CD4-positive, alpha-beta T cell treated with Interleukin-12 subunit alpha and Interleukin-12 subunit beta, for 1 hour (primary cell): ENCODE results near the gene ACSM2B.
"Not testable (repeated sequence)": the region's sequence is repeated elsewhere in the genome, so short reads cannot be mapped to it uniquely, and the experiment has no call there.

Experiments
- DNase-seq: peaks from one replicate; pipeline ENCODE4 v3.0.0-alpha.2; 2020

ACSM2B gene, protein sequence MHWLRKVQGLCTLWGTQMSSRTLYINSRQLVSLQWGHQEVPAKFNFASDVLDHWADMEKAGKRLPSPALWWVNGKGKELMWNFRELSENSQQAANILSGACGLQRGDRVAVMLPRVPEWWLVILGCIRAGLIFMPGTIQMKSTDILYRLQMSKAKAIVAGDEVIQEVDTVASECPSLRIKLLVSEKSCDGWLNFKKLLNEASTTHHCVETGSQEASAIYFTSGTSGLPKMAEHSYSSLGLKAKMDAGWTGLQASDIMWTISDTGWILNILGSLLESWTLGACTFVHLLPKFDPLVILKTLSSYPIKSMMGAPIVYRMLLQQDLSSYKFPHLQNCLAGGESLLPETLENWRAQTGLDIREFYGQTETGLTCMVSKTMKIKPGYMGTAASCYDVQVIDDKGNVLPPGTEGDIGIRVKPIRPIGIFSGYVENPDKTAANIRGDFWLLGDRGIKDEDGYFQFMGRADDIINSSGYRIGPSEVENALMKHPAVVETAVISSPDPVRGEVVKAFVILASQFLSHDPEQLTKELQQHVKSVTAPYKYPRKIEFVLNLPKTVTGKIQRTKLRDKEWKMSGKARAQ

DNA sequence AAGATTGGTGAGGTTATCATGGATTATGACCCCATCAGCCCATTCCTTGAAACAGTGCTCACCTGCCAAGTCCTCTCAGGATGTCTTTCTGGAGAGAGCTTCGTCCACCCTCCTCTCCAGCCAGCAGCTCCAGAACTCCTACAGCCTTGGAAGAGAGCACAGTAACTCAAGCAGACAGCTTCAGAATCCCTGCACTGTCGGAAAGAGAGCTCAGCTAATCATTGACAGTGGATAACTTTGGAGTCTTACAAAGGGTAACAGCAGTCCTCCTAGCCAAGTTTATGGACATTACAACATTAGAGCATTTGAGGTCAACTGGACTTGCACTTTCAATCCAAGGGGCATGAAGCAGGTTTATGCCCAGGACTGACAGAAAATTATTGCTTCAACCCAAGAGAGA lies at the start of gene ACSM2B:
ACSM2B (minus strand) TSS at position 223 of the 400 bp plus-strand sequence. CDS start 11,522 bp downstream, outside the sequence.
- DNase-seq, result not testable (repeated sequence)

DNA sequence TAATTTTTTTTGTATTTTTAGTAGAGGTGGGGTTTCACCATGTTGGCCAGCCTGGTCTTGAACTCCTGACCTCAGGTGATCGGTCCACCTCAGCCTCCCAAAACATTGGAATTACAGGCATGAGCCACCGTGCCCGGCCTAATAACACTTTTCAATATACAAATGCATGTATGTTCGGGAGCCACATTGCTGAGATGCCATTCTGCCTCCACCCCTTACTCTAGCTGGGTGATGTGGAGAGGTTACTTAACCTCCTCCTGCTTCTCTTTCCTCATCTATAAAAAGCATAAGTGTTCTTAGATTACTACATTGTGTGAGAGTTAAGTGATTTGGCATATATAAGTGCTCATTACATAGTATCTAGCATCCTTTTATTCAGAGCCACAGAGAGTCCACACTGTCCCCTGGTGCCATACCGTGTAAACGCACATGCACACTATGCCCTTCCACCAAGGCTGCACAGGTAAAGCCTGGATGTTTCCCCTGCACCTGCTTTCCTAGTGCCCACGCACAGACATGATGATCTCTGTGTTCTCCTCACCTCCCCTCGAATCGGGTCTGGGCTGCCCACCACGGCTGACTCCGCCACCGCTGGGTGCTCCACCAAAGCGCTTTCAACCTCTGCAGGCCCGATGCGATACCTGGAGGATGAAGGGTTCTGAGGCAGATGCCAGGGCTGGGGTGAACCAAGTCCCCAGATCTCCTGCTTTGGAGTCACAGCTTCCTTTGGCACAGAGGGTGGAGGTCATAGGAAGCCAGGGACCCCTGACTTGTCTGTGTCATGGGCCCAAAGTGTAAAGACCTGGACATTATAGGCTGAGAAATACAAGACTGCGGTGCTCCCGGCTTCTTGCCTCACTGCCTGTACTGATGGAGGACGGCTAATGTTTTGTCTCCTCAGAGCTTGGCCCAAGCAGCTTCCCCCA lies 49.0 kb upstream of the ACSM2B start:
- no peak for DNase-seq

DNA sequence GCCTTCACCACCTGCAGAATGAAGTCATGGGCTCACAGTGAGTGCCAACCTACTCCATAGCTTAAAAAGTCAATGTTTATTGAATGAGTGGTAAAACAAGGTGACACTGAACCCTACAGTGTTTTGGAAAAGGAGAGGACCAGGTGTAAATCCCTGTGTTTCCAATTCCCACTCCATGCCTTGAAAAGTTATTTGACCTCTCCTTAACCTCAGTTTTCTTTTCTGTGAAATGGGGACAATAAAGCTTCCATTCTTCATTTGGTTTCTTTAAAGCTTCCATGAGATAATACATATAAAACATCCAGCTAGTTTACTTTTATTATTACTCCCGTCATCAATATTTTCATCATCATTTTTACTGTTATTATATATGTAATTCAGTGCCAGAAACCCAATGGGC lies 48.0 kb upstream of the ACSM2B start:
- no peak for DNase-seq

DNA sequence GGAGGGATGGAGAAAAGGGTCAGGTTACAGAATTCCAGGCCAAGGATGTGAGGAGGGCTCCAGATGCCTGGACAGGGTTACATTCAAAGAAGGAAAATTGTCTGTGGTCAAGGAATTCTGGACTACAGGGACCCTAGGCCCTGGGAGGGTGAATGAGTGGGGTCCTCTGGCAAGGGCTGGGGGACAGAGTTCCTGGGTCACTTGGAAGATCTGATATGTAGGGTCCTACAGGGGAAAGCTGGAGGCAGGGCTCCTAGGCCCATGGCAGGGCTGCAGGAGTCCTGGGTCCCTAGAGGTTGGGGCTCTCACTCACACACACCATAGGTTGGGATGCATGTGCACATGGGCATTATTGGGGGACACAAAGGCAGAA lies 46.3 kb upstream of the ACSM2B start:
- DNase-seq, result no peak

DNA sequence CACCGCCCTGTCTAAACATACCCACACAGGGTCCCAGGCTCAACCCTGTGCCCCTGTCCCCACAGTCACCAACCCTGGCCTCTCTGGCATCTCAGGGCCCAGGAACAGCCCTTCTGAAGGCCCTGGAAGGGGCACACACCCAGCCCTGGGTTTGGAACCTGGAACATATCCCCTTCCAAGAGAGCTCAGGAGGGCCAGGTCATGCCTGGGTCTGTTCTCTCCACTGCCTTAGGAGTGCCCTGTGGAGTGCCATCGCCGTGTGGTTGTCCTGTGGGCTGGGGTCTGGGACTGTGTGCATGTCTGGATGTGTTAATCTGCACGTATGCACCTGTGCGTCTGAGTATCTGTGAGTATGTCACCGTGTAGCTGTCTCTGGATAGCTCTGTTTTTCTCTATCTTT lies 45.2 kb upstream of the ACSM2B start:
- DNase-seq, result no peak

DNA sequence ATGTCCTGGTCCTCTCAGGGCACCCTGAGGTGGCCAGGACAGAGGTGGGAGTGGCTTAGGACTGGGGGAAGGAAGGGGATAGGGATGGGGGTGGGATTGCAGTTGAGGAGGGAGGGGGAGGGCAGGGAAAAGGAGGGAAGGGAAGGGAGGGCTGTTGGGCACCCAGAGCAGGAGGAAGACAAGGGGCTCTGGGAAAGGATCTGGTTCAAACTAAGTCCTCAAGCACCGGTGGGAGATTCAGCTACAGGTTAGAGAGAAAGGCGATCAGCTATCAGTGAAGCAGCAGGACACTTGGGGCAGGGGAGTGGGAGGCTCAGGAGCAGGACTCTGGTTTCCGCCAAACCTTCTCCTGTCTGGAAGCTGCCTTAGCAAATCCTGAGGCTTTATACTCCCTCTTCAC lies 44.6 kb upstream of the ACSM2B start:
- DNase-seq, result no peak

DNA sequence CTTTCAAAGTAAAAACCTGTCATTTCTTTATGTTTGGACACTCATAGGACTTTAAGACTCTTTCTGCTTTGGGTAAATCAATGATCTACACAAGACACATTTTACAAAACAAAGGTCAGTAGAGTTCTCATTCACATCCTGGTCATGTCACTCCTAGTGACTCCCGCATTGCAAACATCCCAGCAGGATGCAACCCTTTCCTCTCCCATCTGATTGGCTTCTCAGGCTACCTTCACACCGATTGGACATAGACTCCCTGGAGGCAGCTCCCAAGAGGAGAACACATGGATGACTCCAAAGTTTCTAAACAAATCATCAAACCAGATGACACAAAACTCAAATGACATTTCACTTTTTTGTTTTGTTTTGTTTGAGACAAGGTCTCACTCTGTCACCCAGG lies 43.8 kb upstream of the ACSM2B start:
- DNase-seq, result no peak

DNA sequence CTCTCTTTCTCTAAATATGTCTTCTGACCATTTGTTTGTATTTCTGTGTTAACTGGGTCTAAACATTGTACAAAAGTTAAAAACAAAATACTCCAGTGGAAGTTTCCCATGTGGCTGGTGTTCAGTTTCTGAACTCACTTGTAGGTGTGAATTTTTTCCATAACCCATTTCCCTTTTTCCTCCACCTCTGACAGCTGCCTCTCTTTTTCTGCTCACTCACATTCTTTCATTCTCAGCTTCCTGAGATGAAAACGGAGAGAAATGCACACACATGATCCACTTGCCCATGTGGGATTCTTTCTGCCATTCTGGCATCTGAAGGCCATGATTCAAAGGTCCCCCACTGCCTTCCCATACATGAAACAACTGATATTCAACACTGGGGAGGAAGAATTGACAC lies 41.1 kb upstream of the ACSM2B start:
- no peak for DNase-seq

DNA sequence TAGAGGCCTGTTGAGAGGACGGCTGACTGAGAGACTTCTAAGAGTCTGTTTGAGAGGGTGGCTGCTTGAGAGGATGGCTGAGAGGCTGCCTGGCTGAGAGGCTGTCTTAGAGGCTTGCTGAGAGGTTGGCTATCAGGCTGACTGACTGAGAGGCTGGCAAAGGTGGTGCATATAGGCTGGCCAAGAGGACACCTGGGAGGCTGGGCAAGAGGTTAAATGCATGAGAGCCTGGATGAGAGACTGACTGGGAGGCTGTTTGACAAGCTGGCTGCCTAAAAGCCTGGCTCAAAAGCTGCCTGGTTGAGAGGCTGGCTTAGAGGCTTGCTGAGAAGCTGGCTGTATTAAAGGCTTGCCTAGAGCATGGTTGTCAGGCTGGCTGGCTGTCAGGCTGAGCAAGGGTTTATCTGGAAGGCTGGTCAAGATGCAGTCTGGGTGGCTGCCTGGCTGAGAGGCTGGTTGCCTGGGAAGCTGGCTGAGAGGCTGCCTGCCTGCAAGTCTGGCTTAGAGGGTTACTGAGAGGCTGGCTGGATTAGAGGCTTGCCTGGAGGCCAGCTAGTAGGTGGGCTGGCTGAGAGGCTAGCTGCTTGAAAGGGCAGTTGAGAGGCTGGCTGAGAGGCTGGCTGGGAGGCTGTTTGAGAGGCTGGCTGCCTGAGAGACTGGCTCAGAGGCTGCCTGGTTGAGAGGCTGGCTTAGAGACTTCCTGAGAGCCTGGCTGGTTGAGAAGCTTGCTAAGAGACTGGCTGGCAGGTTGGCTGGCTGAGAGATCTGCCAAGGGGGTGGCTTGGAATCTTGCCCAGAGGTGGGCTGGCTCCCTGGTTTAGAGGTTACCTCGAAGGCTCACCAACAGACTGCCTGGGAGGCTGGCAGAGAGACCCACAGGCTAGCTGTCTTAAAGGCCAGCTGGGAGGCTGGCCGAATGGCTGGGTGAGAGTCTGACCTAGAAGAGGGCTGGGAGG lies 38.3 kb upstream of the ACSM2B start:
- no peak for DNase-seq

DNA sequence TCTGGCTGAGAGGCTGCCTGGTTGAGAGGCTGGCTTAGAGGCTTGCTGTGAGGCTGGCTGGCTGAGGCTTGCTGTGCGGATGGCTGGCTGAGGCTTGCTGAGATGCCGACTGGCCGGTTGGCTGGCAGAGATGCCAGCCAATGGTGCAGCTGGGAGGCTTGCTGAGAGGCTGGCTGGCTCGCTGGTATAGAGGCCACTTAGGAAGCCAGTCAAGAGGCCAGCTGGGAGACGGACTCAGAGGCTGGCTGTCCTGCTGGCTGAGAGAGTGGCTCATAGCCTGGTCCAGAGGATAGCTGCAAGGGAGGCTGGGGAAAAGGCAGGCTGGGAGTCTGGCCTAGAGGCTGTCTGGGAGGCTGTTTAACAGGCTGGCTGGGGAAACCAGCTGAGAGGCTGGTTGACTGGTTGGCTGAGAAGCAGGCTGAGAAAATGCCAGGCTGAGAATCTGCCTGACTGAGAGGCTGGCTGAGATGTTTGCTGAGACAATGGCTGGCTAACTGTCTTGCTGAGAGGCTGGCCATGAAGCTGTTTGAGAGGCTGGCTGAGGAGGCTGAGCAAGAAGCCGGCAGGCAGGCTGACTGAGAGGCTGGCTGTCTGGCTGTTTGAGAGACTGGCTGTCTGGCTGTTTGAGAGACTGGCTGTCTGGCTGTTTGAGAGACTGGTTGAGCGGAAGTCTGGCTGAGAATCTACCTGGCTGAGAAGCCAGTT lies 37.5 kb upstream of the ACSM2B start:
- DNase-seq, result no peak

DNA sequence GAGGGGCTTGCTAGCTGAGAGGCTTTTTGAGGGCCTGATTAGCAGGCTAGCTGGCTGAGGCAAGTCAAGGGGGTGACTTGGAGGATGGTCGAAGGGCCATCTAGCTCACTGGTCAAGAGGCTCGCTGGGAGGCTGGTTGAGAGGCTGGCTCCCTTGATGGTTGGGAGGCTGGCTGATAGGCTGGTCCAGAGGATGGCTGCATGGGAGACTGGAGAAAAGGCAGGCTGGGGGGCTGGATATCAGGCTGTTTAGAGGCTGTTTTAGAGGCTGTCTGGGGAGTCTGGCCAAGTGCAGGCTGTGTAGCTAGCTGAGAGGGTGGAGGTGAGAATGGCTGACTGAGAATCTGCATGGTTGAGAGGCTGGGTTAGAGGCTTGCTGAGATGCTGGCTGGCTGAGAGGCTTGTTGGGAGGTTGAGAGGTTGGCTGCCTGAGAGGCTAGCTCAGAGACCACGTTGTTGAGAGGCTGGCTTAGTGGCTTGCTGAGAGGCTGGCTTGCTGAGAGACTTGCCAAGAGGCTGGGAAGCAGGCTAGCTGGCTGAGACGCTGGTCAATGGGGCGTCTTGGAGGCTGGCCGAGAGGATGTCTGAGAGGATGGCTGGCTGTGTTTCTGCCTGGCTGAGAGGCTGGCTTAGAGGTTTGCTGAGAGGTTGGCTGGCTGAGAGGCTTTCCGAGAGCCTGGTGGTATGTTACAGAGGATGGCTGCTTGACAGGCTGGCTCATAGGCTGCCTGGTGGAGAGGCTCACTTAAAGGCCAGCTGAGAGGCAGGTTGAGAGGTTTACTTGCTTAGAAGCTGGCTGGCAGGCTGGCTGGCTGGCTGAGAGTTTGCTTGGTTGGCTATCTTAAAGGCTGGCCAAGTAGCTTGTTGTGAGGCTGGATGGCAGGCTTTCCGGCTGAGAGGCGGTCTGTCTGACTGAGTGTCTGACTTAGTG lies 36.6 kb upstream of the ACSM2B start:
- no peak for DNase-seq

DNA sequence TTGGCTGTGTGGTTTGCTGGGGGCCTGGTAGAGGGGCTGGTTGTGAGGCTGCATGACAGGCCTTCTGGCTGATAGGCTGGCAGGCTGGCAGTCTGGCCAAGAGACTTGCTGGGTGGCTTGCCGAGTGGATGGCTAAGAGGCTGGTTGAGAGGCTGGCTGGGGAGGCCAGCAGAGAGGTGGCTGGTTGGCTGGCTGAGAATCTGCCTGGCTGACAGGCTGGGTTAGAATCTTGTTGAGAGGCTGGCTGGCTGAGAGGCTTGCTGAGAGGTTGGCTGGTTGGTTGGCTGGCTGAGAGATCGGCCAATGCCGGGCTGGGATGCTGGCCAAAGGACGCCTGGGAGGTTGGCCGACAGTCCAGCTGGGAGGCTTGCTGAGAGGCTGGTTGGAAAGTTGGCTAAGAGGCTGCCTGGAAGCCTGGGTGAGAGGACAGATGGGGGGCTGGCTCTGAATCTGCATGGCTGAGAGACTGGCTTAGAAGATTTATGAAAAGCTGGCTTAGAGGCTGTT lies 35.9 kb upstream of the ACSM2B start:
- no peak for DNase-seq

DNA sequence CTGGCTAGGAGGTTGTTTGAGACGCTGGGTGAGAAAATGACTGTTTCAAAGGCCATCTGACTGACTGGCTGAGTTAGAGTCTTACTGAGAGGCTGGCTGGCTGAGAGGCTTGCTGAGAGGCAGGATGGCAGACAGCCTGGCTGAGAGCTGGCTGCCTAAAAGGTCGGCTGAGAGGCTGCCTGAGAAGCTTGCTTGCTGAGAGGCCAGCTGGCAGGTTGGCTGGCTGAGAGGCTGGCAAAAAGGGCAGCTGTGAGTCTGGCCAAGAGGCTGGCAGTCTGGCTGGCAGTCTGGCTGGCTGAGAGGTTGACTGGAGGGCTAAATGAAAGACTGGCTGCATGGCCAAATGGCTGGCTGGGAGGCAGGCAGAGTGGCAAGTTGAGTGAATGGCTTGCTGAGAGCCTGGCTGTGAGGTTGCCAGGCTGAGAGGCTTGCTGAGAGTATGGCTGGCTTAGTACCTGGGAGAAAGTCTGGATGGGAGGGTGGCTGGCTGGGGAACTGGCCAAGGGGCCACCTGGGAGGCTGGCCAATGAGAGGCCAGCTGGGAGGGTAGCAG lies 35.3 kb upstream of the ACSM2B start:
- no peak for DNase-seq

DNA sequence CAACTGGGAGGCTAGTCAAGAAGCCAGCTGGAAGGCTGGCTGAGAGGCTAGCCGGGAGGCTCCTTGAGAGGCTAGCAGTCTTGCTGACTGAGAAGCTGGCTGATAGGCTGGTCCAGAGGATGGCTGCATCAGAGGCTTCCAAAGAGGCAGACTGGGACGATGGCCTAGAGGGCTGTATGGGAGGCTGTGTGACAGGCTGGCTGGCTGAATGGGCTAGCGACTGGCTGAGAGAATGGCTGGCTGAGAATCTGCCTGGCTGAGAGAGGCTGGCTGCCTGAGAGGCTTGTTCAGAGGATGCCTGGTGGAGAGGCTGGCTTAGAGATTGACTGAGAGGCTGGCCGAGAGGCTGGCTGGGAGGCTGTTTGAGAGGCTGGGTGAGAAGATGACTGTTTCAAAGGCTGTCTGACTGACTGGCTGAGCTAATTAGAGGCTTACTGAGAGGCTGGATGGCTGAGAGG lies 34.8 kb upstream of the ACSM2B start:
- no peak for DNase-seq

DNA sequence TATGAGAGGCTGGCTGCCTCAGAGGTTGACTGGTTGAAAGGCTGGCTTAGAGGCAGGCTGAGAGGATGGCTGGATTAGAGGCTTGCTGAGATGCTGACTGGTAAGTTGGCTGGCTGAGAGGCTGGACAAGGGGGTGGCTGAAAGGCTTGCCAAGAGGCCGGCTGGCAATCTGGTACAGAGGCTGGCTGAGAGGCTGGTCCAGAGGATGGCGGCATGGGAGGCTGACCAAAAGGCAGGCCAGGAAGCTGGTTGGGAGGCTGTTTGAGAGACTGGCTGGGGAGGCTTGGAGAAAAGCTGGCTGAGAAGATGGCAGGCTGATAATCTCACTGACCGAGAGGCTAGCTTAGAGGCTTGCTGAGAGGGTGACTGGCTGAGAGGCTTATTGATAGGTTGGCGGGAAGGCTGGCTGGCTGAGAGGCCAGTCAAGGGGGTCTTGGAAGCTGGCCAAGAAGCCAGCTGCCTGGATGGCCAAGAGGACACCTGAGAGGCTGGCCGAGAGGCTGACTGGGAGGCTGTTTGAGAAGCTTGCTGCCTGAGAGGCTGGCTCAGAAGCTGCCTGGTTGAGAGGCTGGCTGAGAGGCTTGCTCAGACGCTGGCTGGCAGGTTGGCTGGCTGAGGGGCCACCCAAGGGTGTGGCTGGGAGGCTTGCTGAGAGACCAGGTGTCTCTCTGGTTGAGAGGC lies 34.2 kb upstream of the ACSM2B start:
- no peak for DNase-seq

DNA sequence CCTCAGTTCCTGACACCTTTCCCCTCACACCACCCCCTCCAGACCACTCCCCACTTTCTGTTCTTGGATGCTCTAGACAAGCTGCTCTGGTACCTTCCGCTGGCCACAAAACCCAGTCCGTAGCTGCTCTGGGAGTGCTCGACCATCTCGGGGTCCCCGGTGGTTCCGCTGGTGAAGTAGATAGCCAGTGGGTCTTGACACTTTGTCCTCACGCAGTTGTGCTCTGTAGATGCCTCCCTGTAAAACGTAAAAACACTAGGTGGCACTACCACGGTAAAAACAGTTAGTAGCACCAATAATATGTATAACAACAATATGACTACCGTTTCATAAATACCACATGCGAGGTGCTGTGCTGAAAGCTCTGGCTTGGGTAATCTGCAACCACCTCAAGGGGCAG lies 26.0 kb upstream of the ACSM2B start:
- DNase-seq, result peak; percentile 4

DNA sequence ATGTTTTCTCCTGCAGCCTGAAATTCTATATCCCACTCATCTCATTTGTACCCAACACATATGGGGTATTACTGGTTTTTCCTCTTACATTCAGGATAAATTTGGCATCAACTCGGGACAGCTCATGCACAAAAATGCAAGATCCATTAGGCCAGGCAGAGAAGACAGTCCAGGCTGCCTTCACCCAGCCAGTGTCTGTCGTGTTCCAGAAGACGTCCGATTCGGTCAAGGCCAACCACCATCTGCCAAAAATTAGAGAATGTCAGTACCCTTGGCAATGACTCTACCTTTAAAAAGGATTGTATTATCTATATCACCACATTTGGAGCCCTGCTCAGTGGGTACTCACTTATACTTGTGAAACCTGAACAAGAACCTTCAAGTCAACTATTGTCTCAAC lies 23.3 kb upstream of the ACSM2B start:
- not testable (repeated sequence) for DNase-seq

DNA sequence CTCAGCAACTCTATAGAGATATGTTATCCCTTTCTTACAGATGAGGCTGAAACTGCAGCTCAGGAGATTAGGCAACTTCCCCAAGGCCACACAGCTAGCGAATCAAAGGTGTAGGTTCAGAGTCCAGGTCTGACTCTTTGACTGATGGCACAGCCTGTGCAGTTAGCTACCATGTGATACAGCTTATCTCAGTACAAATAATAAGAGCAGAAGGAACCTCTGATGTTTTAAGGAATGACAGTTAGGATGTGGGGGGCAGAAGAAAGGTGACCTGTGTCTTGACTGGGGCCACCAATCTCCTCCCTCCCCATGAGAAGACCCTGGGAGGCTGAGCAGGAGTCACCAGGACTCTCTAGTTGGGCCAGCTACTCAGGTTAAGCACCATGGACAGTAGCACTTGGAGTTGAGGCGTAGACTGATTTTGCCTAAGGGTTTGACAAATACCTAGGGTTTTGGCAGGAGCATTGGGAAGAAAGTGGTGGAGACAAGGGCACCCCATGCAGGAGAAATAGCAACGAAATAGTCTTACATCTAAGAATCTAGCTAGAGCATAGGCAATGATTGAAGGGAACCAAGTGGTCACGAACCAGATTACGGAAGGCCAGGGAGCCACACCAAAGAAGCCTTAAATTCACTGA lies 22.8 kb upstream of the ACSM2B start:
- DNase-seq, result no peak

DNA sequence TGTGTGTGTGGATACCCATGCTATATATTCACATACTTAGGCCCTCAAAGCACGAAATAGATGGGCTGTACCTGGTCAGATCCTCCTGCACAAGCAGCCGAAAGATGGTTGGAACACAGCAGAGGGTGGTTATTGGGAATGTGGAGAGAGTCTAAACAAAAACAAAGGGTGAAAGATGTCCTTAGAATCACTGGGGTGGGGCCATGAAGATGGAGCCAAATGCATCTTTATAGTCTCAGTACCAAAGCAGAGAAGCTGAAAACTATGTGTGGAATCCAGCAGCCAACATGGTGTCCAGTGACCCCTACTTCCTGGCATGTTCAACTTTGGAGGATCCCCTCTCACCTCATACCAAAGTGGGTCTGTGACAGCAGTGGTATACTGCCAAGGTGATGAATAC lies 19.5 kb upstream of the ACSM2B start:
- not testable (repeated sequence) for DNase-seq
